T1000 (cell line): ENCODE measurements around the gene RAP1GDS1.
"Not testable (repeated sequence)": the region's sequence is repeated elsewhere in the genome, so short reads cannot be mapped to it uniquely, and the experiment has no call there.

ENCODE experiments used
- DNase-seq: peaks from one replicate; lab custom pipeline; 2025; ENCODE audit warnings: mixed read lengths; lab: John Stamatoyannopoulos, UW

RAP1GDS1 gene

GRCh38 chr4:98358630-98359248 is 97.6 kb downstream of the RAP1GDS1 start:
- DNase-seq = no peak

DNA sequence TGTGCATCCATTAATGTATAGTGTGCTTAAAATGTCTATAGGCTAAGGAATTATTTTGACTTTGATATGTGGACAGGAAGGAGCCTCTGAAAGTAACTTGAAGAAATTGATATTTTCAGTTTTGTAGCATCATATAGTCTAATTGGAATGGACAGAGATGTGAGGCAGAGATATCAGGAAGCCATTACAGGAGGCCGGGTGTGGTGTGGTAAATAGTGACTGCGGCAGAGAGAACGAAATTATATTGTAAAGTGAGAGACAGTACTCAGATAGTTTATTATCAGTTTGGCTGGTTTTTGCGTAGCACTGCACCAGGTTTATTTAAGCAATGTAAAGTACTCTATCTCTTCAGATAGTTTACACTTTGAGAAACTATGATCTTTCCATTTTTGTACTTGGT is 98.5 kb downstream of the RAP1GDS1 start:
- no peak for DNase-seq

DNA sequence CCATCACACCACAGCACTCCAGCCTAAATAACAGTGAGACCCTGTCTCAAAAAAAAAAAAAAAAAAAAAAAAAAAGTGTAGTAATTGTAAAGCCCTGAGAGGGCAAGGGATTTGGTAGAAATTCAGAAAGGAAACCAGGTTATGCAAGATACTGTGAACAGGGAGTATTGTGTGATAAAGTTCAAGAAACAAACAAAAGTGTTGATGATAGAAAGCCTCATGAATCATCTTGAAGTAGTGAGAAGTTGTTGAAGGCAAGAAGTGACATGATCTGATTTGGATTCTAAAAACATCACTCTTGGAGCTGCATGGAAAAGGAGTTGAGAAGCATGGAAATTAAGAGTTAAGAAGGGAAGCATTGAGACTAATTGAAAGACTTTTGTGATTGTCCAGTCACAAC is 102.2 kb downstream of the RAP1GDS1 start:
- DNase-seq = no peak

- DNase-seq = not testable (repeated sequence)
Observed at GRCh38 chr4:98366275-98366674, 105.1 kb downstream of the RAP1GDS1 start.

- not testable (repeated sequence) for DNase-seq
Observed at GRCh38 chr4:98368000-98368399, 106.8 kb downstream of the RAP1GDS1 start.

DNA sequence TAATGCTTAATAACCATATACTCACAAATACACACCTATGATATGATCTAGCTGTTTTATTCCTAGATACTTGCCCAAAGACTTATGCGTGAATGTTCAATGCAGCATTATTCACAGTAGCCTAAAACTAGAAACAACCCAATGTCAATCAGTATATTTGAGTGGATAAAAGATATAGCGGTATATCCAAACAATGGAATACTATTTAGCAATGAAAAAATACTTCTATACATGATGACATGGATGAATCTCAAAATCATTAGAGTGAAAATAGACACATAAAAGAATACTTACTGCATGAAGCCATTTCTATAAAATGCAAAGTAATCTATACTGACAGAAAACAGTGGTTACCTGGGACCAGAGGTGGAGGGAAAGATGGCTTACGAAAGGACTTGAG is 108.1 kb downstream of the RAP1GDS1 start:
- no peak for DNase-seq

DNA sequence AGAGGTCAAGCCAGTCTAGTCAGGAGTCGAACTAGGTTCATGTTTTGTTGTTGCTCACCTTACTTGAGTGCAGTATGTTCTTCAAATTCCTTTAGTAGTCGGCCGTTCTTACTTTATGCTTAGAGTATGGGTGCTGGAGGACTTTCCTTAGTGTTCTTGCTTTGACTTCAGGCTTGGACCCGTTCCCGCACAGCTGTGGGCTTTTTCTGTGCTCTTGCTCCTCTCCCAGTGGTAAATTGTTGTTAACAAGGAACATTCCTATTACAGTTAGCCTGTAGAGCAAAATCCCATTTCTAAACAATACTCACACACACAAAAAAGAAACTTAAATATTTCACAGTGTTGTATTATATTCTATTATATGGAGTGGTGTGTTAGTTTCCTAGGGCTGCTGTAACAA is 113.5 kb downstream of the RAP1GDS1 start:
- no peak for DNase-seq

DNA sequence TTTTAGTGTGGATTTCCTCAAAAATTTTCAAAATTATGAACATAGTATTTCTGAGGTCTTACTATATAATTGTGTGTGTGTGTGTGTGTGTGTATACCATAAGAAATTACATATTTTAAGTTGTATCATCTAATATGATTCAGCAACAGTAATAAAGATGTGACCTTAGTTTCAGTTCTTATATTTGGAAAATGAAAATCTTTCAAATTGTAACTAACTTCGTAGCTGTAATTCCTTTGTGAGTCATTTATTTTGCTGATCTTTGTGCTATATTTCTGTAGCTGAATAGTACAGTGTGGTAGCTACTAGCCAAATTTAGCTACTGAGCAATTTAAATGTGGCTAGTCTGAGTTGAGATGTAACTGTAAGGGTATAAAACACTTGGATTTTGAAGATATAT is 116.4 kb downstream of the RAP1GDS1 start:
- no peak for DNase-seq

DNA sequence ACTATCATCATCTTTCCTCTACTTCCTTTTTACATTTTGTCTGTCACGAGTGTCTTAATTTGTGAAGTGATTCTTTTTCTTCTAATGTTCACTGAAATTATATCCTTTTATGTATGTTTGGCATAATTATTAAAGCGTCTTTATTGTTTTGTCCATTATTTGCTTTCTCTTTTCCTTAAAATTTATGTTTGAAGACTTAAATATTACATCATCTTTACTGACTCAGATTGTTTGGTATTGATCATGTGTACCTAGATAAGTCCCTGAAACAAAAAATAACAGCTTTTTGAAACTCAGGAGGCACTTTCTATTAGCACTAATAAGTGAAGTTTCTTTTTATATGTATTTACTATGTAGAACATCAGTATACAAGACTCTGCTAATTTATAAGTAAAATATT is 120.1 kb downstream of the RAP1GDS1 start:
- DNase-seq = no peak

- DNase-seq = no peak
Observed at GRCh38 chr4:98383431-98384106, 122.4 kb downstream of the RAP1GDS1 start.

DNA sequence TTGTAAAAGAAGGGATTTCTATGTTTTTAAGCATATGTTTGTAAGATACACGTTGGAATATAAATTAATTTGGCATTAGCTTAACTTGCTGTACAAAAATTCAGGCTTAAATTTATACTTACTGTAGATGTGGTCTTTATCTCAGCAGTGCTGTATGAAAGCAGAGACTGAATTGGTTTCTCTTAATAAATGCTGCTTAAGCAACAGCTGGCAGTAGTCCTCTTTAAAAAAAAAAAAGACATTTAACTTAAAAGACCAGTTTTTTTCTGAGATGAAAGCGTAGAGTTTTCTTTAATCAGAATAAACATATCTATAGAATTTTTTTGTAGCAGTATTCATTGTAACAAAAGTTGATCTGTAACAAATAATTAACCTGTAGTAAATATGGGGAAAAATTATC is 124.6 kb downstream of the RAP1GDS1 start:
- no peak for DNase-seq

DNA sequence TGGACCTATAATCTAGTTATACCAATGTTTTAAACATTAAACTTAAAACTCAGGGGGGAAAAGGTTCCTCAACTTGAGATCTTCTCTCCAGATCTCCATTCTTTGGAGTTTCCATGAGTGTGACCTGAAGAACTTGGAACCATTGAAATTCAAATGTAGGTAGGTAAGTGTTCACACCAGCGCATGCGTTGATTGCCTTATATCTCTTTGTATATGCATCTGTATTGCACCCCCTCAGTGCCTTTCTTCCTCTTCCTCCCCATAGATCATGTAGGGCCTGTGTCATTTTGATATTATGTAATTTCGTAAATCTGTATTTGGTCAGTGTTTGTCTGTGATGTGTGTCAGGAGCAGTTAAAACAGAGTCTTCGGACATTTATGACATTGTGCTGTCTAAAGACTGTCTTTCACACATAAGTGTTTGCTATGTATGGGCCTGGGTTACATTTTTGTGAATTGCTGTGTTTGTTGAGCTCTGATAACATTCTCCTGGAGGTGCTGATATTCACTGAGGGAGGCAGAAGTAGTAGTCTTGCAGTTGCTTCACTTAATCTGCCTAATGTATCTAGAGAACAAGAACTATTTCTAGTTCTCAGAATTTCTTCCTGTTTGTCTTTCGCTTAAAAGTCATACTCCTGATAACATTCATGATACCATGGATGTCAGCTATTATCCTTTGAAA is 126.3 kb downstream of the RAP1GDS1 start:
- no peak for DNase-seq

- DNase-seq = no peak
Observed at GRCh38 chr4:98394134-98394533, 132.9 kb downstream of the RAP1GDS1 start.

GRCh38 chr4:98399915-98400314 is 138.7 kb downstream of the RAP1GDS1 start:
- DNase-seq = no peak

DNA sequence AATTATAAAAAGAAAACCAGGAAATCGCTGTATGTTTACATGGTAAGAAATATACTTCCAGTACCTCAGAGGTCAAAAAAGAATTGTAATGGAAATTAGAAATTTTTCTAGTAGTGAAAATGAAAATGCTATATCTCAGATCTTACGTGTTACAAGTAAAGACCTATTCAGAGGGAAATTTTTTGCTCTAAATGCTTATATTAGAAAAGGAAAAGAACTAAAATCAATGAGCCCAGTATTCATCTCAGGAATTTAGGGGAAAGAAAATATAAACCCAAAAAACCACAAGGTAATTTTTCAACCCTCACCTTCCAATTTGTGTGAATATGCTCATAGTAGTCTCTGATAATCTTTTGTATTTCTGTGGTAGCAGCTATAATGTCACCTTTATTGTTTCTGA is 145.6 kb downstream of the RAP1GDS1 start:
- no peak for DNase-seq

DNA sequence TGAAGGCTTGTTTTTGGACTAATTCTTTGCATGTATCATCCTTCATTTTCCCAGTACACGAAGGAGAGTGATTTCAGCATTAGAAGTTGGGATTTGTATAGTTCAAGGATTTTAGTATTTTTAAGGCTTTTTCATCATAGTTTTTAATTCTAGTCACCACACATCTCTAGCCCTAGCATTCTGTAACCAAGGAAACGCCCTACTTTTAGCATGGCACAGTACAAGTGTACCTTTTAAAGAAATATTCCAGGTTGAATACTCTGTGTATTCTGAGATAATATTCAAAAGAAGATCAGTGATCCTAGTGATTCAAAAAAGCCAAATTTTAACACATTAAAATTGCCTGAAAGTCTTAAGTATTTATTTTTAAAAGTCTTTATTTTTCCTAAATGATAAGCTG is 150.5 kb downstream of the RAP1GDS1 start:
- DNase-seq = no peak

DNA sequence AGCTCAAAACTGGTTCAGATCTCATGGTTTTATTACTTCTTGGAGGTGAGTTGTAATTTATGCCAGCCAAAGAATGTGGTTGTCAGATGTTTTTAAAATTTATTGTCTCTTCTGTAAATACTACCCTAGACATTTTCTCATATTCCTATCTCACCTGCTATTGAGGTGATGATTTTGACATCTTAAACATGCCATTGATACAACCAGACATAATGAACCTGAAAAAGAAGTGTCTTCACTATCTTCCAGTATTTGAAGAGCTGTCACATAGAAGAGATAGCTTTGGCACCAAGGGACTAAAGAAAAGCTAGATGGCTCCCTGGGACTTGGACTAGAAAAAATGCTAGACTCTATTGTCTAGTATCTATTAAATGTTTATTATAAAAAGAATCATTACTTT is 155.7 kb downstream of the RAP1GDS1 start:
- no peak for DNase-seq

DNA sequence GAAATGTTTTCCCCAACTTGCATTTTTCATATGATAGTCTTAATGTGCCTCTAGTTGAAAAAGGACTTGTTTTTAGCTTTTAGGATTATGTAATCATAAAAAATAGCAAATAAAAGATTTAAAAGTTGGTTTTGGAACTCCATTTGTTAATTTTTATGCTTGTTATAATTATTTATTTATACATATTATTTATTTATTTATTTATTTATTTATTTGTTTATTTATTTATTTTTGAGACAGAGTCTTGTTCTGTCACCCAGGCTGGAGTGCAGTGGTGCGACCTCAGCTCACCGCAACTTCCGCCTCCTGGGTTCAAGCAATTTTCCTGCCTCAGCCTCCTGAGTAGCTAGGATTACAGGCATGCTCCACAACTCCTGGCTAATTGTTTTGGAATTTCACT is 159.0 kb downstream of the RAP1GDS1 start:
- not testable (repeated sequence) for DNase-seq

- no peak for DNase-seq
Observed at GRCh38 chr4:98421111-98421510, 159.9 kb downstream of the RAP1GDS1 start.

- no peak for DNase-seq
Observed at GRCh38 chr4:98423009-98423408, 161.8 kb downstream of the RAP1GDS1 start.

GRCh38 chr4:98430708-98431403 is 169.7 kb downstream of the RAP1GDS1 start:
- DNase-seq = no peak

DNA sequence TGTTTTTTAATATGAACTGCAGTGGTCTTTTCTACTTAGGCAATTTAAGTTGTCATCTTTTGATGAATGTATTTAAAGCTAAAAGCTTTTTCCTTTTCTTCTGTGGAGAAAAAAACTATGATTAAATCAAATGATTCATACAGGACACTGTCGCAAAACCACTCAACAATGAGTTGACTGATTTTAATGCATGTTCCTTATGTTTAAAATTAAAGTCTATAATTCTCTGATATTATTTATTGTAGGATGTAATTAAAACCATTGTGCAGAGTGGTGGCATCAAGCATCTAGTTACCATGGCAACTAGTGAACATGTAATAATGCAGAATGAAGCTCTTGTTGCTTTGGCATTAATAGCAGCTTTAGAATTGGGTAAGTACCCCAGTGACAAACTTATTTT is 172.5 kb downstream of the RAP1GDS1 start:
- DNase-seq = no peak

GRCh38 chr4:98434816-98435215 is 173.6 kb downstream of the RAP1GDS1 start:
- no peak for DNase-seq
